SK-N-SH (cell line): ENCODE measurements around the gene ZNF358.

ENCODE experiments used
- CHD2 ChIP-seq: fragments of 150-350 bp; IDR thresholded peaks from 2 replicates; pipeline ENCODE4 v1.6.1; 2018; ENCODE audit warnings: low read length; ENCODE audit not compliant: partially characterized antibody
- EP300 ChIP-seq, 2 experiments: IDR thresholded peaks; 2 replicates each; pipeline versions ENCODE4 v1.4.0 to v1.6.1; 2012; ENCODE audit warnings: borderline replicate concordance in 1 of 2, low read depth in 1 of 2, low read length in 1 of 2
- GABPA ChIP-seq: IDR thresholded peaks from 2 replicates; pipeline ENCODE4 v1.4.0; 2012; ENCODE audit warnings: low read depth, mild to moderate bottlenecking
- POLR2AphosphoS5 ChIP-seq: IDR thresholded peaks from 2 replicates; pipeline ENCODE4 v1.6.1; 2012; ENCODE audit warnings: low read depth, low read length
- RAD21 ChIP-seq: IDR thresholded peaks from 2 replicates; pipeline ENCODE4 v1.6.1; 2012; ENCODE audit warnings: mild to moderate bottlenecking, low read length
- SIN3A ChIP-seq: IDR thresholded peaks from 2 replicates; pipeline ENCODE4 v1.6.1; 2012; ENCODE audit warnings: low read depth, mild to moderate bottlenecking, low read length, moderate library complexity, borderline replicate concordance
- TAF1 ChIP-seq: IDR thresholded peaks from 2 replicates; pipeline ENCODE4 v1.6.1; 2012; ENCODE audit warnings: low read depth, mild to moderate bottlenecking, low read length, moderate library complexity, borderline replicate concordance
- TF ChIP-seq, protein P1 (sequence below): IDR thresholded peaks from 2 replicates; pipeline ENCODE4 v1.4.0; 2012; ENCODE audit warnings: low read depth
- TF ChIP-seq, protein P2 (sequence below): fragments of 200-600 bp; sonication (generic); IDR thresholded peaks from 2 replicates; pipeline ENCODE4 v1.6.1; 2017; ENCODE audit warnings: antibody characterized with exemption, mild to moderate bottlenecking, moderate library complexity
- TF ChIP-seq, protein P3 (sequence below): fragments of 150-350 bp; IDR thresholded peaks from 2 replicates; pipeline ENCODE4 v1.6.1; 2017; ENCODE audit warnings: antibody characterized with exemption, low read length, low read depth, borderline replicate concordance

DNA sequence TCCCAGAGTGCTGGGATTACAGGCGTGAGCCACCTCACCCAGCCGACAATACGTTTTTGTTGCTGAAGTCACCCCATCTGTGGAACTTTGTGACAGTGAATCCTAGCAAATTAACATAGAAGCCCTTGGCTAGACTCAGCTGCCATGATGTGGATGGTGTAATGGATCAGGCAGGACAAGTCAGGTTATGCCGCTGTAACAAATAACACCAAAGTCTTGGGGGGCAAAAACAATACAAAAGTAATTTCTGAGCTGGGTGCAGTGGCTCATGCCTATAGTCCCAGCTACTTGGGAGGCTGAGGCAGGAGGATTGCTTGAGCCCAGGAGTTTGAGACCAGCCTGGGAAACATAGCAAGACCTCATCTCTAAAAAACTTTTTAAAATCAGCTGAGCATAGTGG, 49.0 kb downstream of the ZNF358 start:
- no peak for TF ChIP-seq TAF1
- TF ChIP-seq, protein P1, sequence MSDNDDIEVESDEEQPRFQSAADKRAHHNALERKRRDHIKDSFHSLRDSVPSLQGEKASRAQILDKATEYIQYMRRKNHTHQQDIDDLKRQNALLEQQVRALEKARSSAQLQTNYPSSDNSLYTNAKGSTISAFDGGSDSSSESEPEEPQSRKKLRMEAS = no peak
- TF ChIP-seq, protein P2, sequence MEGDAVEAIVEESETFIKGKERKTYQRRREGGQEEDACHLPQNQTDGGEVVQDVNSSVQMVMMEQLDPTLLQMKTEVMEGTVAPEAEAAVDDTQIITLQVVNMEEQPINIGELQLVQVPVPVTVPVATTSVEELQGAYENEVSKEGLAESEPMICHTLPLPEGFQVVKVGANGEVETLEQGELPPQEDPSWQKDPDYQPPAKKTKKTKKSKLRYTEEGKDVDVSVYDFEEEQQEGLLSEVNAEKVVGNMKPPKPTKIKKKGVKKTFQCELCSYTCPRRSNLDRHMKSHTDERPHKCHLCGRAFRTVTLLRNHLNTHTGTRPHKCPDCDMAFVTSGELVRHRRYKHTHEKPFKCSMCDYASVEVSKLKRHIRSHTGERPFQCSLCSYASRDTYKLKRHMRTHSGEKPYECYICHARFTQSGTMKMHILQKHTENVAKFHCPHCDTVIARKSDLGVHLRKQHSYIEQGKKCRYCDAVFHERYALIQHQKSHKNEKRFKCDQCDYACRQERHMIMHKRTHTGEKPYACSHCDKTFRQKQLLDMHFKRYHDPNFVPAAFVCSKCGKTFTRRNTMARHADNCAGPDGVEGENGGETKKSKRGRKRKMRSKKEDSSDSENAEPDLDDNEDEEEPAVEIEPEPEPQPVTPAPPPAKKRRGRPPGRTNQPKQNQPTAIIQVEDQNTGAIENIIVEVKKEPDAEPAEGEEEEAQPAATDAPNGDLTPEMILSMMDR = no peak
- no peak for TF ChIP-seq CHD2
- TF ChIP-seq SIN3A = no peak
- no peak for TF ChIP-seq RAD21
- no peak for TF ChIP-seq EP300 (IDR thresholded peaks at IDR 0.05; ENCODE audit: borderline replicate concordance in 1 of 2, low read depth in 1 of 2, low read length in 1 of 2)
- TF ChIP-seq POLR2AphosphoS5 = no peak
- TF ChIP-seq GABPA = no peak
- TF ChIP-seq, protein P3, sequence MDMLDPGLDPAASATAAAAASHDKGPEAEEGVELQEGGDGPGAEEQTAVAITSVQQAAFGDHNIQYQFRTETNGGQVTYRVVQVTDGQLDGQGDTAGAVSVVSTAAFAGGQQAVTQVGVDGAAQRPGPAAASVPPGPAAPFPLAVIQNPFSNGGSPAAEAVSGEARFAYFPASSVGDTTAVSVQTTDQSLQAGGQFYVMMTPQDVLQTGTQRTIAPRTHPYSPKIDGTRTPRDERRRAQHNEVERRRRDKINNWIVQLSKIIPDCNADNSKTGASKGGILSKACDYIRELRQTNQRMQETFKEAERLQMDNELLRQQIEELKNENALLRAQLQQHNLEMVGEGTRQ = no peak
